CD4-positive, alpha-beta T cell treated with Interferon alpha-2 for 1 hour (primary cell): ENCODE results near the gene BMP5.

Experiments used
- DNase-seq, 2 donors: peaks; one replicate each; pipeline ENCODE4 v3.0.0-alpha.2; 2020 to 2022

The BMP5 gene

DNA sequence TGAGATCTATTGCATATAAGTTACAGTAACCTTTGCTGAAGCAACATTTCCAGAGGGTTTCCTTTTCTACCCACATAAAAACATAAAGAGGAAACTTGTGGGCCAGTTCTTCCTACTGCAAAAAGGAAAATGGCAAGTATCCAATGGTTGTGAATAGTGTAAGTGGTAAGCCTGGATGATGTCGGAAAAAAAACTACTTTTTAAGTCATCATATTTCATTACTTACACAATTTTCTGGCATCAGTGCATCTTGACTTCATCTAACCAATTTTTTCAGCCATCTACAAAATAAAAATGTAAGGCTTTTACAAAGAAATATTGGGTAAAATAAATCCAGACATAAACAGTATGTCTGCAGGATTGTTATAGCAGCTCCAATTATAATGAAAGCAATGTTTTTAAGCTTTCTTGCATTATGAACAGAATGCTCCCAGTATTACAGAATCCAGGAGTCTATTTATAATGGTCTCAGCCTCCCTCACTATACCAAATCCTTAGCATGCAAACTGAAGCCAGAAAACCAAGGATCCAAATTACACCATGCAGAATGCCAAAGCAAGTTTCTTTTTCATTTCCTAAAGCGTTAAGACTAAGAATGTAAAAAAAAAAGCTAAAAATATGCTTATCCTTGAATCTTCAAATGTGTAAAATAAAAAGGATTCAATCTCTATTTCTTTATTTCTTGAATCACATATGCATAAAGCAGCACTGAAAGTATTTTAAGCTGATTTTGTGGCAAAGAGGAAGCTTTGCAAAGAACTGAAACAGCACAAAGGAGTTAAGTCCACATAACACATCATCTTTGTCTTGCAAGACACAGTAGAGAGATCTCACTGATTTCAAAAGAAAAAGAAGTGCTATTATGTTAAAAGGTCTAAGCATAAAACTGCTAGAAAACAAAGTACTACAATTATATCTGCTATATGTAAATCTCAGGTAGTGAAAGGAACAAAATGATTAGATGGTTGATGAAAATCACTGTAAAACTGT is 169.6 kb downstream of the BMP5 start:
- no peak for DNase-seq

DNA sequence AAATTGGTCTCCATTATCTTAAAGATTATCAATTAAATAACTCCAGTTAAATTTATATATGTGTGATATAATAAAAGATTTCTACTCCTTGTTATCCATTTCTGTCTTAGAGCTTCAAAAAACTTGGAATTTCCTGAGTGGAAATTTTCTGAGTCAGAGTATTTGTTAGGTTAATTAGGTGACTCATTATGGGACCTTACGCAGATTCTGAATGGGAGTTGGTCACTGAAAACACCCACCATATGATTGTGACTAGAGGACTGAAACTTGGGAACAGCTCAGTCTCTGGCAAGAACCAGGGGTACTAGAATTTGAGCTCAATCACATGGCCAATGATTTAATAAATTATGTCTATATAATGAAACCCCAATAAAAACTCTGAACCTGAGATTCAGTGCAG is 171.0 kb downstream of the BMP5 start:
- no peak for DNase-seq
